Neural cell (in vitro differentiated cells): ENCODE results near the gene PARP3. TPM values are rescaled to one million over a fixed set of nuclear protein-coding genes. Genes with fewer than 3 reads are reported as not detected.
"Not testable (repeated sequence)": the region's sequence is repeated elsewhere in the genome, so short reads cannot be mapped to it uniquely, and the experiment has no call there.

ENCODE experiments used
- H2AFZ ChIP-seq: fragments of 200-600, 300-800 bp; sonication (generic), shearing (Covaris generic); 2 replicates; pipeline ENCODE4 v1.6.0; 2014; ENCODE audit warnings: low read depth, mild to moderate bottlenecking, antibody characterized with exemption, low read length, moderate library complexity
- H3F3A ChIP-seq: fragments of 200-600 bp; shearing (Covaris generic); 2 replicates; pipeline ENCODE4 v1.6.1; 2016; ENCODE audit warnings: mild to moderate bottlenecking, moderate library complexity, mixed read lengths, antibody characterized with exemption, low read length; ENCODE audit not compliant: insufficient read depth, poor library complexity, severe bottlenecking
- H3K27ac ChIP-seq: fragments of 200-600, 300-800 bp; sonication (generic), shearing (Covaris generic); 2 replicates; pipeline ENCODE4 v1.5.1; 2014; ENCODE audit warnings: mild to moderate bottlenecking, low read length, moderate library complexity
- H3K27me3 ChIP-seq: fragments of 300-800, 200-600 bp; sonication (generic), shearing (Covaris generic); 2 replicates; pipeline ENCODE4 v1.6.0; 2014; ENCODE audit warnings: mild to moderate bottlenecking, low read depth, low read length, moderate library complexity; ENCODE audit not compliant: insufficient read depth
- H3K36me3 ChIP-seq: fragments of 300-800, 200-600 bp; sonication (generic), shearing (Covaris generic); 2 replicates; pipeline ENCODE4 v1.5.1; 2014; ENCODE audit warnings: mild to moderate bottlenecking, antibody characterized with exemption, low read length, moderate library complexity; ENCODE audit not compliant: insufficient read depth
- H3K4me2 ChIP-seq: fragments of 300-800, 200-600 bp; sonication (generic), shearing (Covaris generic); 2 replicates; pipeline ENCODE4 v1.6.0; 2014; ENCODE audit warnings: mild to moderate bottlenecking, low read length
- H3K4me3 ChIP-seq: fragments of 300-800, 200-600 bp; sonication (generic), shearing (Covaris generic); 2 replicates; pipeline ENCODE4 v1.5.1; 2014; ENCODE audit warnings: mild to moderate bottlenecking, low read length, moderate library complexity
- H3K79me2 ChIP-seq: fragments of 200-600 bp; shearing (Covaris generic); replicated peaks from 2 replicates; pipeline ENCODE4 v1.6.0; 2014; ENCODE audit warnings: mild to moderate bottlenecking, low read length, moderate library complexity; ENCODE audit not compliant: insufficient read depth
- H3K9ac ChIP-seq: fragments of 300-800, 200-600 bp; sonication (generic), shearing (Covaris generic); 2 replicates; pipeline ENCODE4 v1.6.1; 2016; ENCODE audit warnings: mild to moderate bottlenecking, low read length, mixed read lengths
- H3K9me2 ChIP-seq: fragments of 200-600 bp; shearing (Covaris generic); 2 replicates; pipeline ENCODE4 v1.6.1; 2016; ENCODE audit warnings: mild to moderate bottlenecking, low read length, mixed read lengths; ENCODE audit not compliant: insufficient read depth
- H3K9me3 ChIP-seq: fragments of 200-600, 300-800 bp; sonication (generic), shearing (Covaris generic); 2 replicates; pipeline ENCODE4 v1.6.1; 2016; ENCODE audit warnings: mild to moderate bottlenecking, mixed run types, low read length, moderate library complexity, mixed read lengths
- H4K20me1 ChIP-seq: fragments of 200-600 bp; shearing (Covaris generic); 2 replicates; pipeline ENCODE4 v1.6.1; 2016; ENCODE audit warnings: mild to moderate bottlenecking, mixed run types; ENCODE audit not compliant: insufficient read depth
- CTCF ChIP-seq: fragments of 450-650 bp; IDR thresholded peaks from 2 replicates; pipeline ENCODE4 v1.5.1; 2014; ENCODE audit warnings: antibody characterized with exemption, mild to moderate bottlenecking, moderate library complexity; ENCODE audit not compliant: poor library complexity, severe bottlenecking
- POLR2AphosphoS5 ChIP-seq: IDR thresholded peaks from 2 replicates; pipeline ENCODE4 v1.6.1; 2012
- REST ChIP-seq: IDR thresholded peaks from 2 replicates; pipeline ENCODE4 v1.6.1; 2012; ENCODE audit warnings: borderline replicate concordance
- TAF1 ChIP-seq: IDR thresholded peaks from 2 replicates; pipeline ENCODE4 v1.6.1; 2012; ENCODE audit warnings: low read depth
- polyA plus RNA-seq: library from polyadenylated mRNA; depleted of rRNA; stranded (reverse); fragments of >200 nt; gene quantifications from 2 replicates; pipeline ENCODE4 v1.2.3, GENCODE V29; 2014

Gene PARP3
- polyA plus RNA-seq, 1 donor from 2014 or later: 5.3 TPM

- H3K9me2 ChIP-seq: no peaks in the 10 kb centered on the region
- no peaks in the 10 kb centered on the region for H4K20me1 ChIP-seq
- H3K27ac ChIP-seq: no peak overlapping the region
- no peaks in the 10 kb centered on the region for H3K79me2 ChIP-seq
- no peak overlapping the region for H3K4me3 ChIP-seq
- no peak overlapping the region for H3K9ac ChIP-seq
- TF ChIP-seq POLR2AphosphoS5 (no peak), REST (no peak), CTCF (no peak), TAF1 (no peak)
- H3K27me3 ChIP-seq: no peaks in the 10 kb centered on the region
- H3K36me3 ChIP-seq: no peaks in the 10 kb centered on the region
- H3F3A ChIP-seq: no peaks in the 10 kb centered on the region
- no peaks in the 10 kb centered on the region for H3K9me3 ChIP-seq
- no peak overlapping the region for H3K4me2 ChIP-seq
- no peak overlapping the region for H2AFZ ChIP-seq
These were observed 44.8 kb upstream of the PARP3 start for GRCh38 chr3:51897391-51897790.

- not testable (repeated sequence) for H3K79me2 ChIP-seq, H3K36me3 ChIP-seq, H4K20me1 ChIP-seq, H3K9me3 ChIP-seq, H3K4me3 ChIP-seq, H3K27ac ChIP-seq, H2AFZ ChIP-seq, H3K9me2 ChIP-seq, H3K4me2 ChIP-seq, H3F3A ChIP-seq, H3K27me3 ChIP-seq, H3K9ac ChIP-seq
These were observed 42.1 kb upstream of the PARP3 start for GRCh38 chr3:51900043-51900442.

GRCh38 chr3:51902361-51902760, 39.8 kb upstream of the PARP3 start:
- not testable (repeated sequence) for H3K9me3 ChIP-seq, H3K79me2 ChIP-seq, H3K27me3 ChIP-seq, H4K20me1 ChIP-seq, H2AFZ ChIP-seq, H3K9me2 ChIP-seq, H3K9ac ChIP-seq, H3K4me2 ChIP-seq, H3F3A ChIP-seq, H3K27ac ChIP-seq, H3K4me3 ChIP-seq, H3K36me3 ChIP-seq
